HEK293 (cell line): Measurements from ENCODE around the gene GCSAM.

Source experiments
- PRDM1 ChIP-seq: fragments of 450-650 bp; formaldehyde crosslinking; IDR thresholded peaks from 2 replicates; pipeline ENCODE4; 2016; ENCODE audit warnings: missing biosample characterization, missing genetic modification characterization
- ZNF501 ChIP-seq: fragments of 450-650 bp; formaldehyde crosslinking; IDR thresholded peaks from 2 replicates; pipeline ENCODE4 v1.5.1; 2016; ENCODE audit warnings: missing biosample characterization, missing genetic modification characterization
- ZNF660 ChIP-seq: fragments of 450-650 bp; IDR thresholded peaks from 2 replicates; pipeline ENCODE4 v1.5.1; 2018; ENCODE audit warnings: missing biosample characterization, mild to moderate bottlenecking, missing genetic modification characterization
- TF ChIP-seq, protein P1 (sequence below): fragments of 450-650 bp; formaldehyde crosslinking; IDR thresholded peaks from 2 replicates; pipeline ENCODE4 v1.5.1; 2017; ENCODE audit warnings: missing biosample characterization, missing genetic modification characterization

DNA sequence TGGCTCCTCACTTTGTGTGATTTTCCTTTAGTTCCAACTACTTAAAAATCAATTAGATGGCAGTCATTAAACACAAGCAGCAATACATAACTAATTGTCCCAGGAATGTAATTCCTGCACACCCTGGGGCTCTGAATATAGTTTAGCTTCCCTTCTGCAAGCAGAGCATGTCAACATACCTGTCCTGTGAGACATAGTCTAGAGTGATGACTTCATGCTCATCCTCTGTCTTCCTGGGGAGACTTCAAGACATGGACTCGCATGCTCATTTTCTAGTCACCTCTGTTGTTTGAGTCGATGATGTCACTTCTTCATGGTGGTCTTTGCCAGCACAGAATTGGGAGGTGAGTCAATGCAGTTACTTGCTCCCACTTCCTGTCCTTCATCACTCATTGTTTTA, 31.1 kb downstream of the GCSAM start:
- TF ChIP-seq PRDM1 (tag by site-specific recombination) (no peak), ZNF660 (tag by site-specific recombination) (no peak), ZNF501 (tag by site-specific recombination) (no peak)
- TF ChIP-seq, protein P1, sequence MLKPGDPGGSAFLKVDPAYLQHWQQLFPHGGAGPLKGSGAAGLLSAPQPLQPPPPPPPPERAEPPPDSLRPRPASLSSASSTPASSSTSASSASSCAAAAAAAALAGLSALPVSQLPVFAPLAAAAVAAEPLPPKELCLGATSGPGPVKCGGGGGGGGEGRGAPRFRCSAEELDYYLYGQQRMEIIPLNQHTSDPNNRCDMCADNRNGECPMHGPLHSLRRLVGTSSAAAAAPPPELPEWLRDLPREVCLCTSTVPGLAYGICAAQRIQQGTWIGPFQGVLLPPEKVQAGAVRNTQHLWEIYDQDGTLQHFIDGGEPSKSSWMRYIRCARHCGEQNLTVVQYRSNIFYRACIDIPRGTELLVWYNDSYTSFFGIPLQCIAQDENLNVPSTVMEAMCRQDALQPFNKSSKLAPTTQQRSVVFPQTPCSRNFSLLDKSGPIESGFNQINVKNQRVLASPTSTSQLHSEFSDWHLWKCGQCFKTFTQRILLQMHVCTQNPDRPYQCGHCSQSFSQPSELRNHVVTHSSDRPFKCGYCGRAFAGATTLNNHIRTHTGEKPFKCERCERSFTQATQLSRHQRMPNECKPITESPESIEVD (tag by site-specific recombination), result no peak
